ENCODE data around the gene ETV4. TPM values are rescaled to one million over a fixed set of nuclear protein-coding genes. Genes with fewer than 3 reads are reported as not detected.

ETV4 gene
- total and polyA plus RNA-seq, 2 donors from 2014 or later, result 2.5 to 6.8 TPM

DNA sequence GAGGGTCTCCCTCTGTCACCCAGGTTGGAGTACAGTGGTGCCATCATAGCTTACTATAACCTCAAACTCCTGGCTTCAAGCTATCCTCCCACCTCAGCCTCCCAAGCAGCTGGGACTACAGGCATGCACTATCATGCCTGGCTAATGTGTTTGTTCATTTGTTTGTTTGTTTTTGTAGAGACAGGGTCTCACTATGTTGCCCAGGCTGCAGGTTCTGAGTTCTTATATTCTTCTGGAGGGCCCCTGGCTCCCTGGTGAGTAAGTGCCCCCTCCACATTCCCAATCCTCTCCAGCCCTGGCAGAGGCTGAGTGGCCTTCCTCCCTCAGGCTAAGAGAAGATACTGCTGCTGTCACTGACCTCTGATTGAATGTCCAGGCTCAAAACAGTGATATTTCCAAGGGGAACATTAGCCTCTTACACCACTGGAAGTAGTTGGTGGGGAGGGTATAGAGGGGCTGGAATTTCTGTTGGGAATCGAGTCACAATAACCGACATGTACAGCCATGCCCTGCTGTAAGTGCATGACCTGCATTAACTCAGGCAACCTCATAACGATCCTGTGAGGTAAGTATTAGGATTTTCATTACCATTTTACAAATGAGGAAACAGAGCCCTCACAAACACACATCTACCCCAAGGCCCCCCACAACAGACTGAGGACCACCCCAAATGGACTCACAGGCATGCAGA is 2.7 kb upstream of the ETV4 start:
- Histone ChIP-seq H3K4me1 (ENCODE audit: control insufficient read depth in 2 of 3, insufficient read depth in 2 of 3, low read depth in 1 of 3, low read length in 3 of 3) (peaks cover 0 to 9% (median 6%) of the 10 kb centered on the region in 3 donors), H3K36me3 (ENCODE audit: control insufficient read depth in 2 of 3, insufficient read depth in 3 of 3, low read length in 3 of 3) (no peaks in the 10 kb centered on the region), H3K9ac (ENCODE audit: low read length in 3 of 3) (no peak overlapping the region), H3K4me3 (ENCODE audit: low read length in 3 of 3) (no peak overlapping the region), H3K27ac (ENCODE audit: low read depth in 2 of 2, low read length in 2 of 2) (no peak overlapping the region), H3K9me3 (ENCODE audit: control insufficient read depth in 2 of 3, insufficient read depth in 1 of 3, low read length in 3 of 3) (no peaks in the 10 kb centered on the region), H3K27me3 (ENCODE audit: control insufficient read depth, insufficient read depth, low read length) (no peaks in the 10 kb centered on the region)
- DNase-seq, result no peak
- intact Hi-C loops (cut with DNase I), result no loop called here
- FAIRE-seq, result no peak
- TF ChIP-seq, protein P1, sequence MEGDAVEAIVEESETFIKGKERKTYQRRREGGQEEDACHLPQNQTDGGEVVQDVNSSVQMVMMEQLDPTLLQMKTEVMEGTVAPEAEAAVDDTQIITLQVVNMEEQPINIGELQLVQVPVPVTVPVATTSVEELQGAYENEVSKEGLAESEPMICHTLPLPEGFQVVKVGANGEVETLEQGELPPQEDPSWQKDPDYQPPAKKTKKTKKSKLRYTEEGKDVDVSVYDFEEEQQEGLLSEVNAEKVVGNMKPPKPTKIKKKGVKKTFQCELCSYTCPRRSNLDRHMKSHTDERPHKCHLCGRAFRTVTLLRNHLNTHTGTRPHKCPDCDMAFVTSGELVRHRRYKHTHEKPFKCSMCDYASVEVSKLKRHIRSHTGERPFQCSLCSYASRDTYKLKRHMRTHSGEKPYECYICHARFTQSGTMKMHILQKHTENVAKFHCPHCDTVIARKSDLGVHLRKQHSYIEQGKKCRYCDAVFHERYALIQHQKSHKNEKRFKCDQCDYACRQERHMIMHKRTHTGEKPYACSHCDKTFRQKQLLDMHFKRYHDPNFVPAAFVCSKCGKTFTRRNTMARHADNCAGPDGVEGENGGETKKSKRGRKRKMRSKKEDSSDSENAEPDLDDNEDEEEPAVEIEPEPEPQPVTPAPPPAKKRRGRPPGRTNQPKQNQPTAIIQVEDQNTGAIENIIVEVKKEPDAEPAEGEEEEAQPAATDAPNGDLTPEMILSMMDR (IDR thresholded peaks at IDR 0.05; ENCODE audit: borderline replicate concordance, extremely low read depth, insufficient read depth), result no peak

DNA sequence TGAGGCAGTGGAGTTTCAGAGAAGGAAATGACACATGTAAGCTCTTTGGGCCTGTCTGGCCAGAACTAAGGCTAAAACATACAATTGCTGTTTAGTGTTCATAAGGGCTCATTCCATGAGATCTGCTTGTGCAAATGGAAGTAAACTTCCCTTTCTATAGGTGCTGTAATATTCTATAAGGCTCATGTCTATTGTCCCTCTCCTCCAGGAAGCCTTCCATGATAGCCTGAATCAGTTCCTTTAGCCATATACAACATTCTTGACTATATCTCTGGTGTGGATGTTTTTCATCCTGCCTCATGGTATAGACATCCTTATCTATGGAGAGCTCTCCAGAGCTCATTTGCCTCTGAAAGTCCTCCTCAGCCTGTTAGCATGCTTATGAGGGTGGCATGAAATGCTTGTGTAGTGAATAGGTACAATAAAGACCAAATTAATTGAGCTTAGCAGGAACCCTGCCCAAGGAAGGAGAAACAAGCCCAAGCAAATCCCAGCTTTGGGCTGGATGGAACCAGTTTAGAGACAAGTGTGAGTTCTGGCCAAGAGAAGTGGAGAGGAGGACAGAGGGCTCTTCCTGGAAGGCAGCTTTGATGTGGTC is 1.6 kb upstream of the ETV4 start:
- Histone ChIP-seq H3K27ac (ENCODE audit: low read depth in 2 of 2, low read length in 2 of 2) (no peak overlapping the region), H3K9me3 (ENCODE audit: control insufficient read depth in 2 of 3, insufficient read depth in 1 of 3, low read length in 3 of 3) (no peaks in the 10 kb centered on the region), H3K9ac (ENCODE audit: low read length in 3 of 3) (no peak overlapping the region), H3K4me1 (ENCODE audit: control insufficient read depth in 2 of 3, insufficient read depth in 2 of 3, low read depth in 1 of 3, low read length in 3 of 3) (peaks cover 0 to 9% (median 6%) of the 10 kb centered on the region in 3 donors), H3K4me3 (ENCODE audit: low read length in 3 of 3) (no peak overlapping the region), H3K36me3 (ENCODE audit: control insufficient read depth in 2 of 3, insufficient read depth in 3 of 3, low read length in 3 of 3) (no peaks in the 10 kb centered on the region), H3K27me3 (ENCODE audit: control insufficient read depth, insufficient read depth, low read length) (no peaks in the 10 kb centered on the region)
- no peak for FAIRE-seq
- intact Hi-C loops (cut with DNase I), result no loop called here
- DNase-seq, result no peak
- TF ChIP-seq, protein P1 (IDR thresholded peaks at IDR 0.05; ENCODE audit: borderline replicate concordance, extremely low read depth, insufficient read depth), result no peak

DNA sequence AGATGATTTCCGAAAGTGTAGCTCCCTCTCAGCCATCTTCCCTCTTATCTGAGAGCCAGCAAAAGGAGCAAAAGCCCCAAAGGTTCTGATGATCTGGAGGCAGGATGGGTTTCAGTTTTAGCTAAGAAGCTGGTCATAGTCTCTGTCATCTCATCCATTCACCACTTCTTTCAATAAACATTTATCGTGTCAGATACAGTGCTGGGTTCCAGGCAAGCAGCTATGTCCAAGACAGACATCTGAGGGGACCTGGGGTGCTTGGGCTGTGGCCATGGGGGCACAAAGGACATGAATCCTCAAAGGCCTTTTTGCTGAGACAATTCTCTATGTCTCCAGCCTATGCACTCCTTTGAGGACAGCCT is 1.0 kb upstream of the ETV4 start:
- TF ChIP-seq, protein P1 (IDR thresholded peaks at IDR 0.05; ENCODE audit: borderline replicate concordance, extremely low read depth, insufficient read depth), result no peak
- H3K27me3 ChIP-seq (ENCODE audit: control insufficient read depth, insufficient read depth, low read length), result no peaks in the 10 kb centered on the region
- no peak overlapping the region for H3K27ac ChIP-seq (ENCODE audit: low read depth in 2 of 2, low read length in 2 of 2)
- intact Hi-C loops (cut with DNase I), result no loop called here
- peak overlapping the region in 1 of 3 donors; percentile 59 for H3K4me3 ChIP-seq (ENCODE audit: low read length in 3 of 3)
- FAIRE-seq (no peak), DNase-seq (no peak)
- no peaks in the 10 kb centered on the region for H3K36me3 ChIP-seq (ENCODE audit: control insufficient read depth in 2 of 3, insufficient read depth in 3 of 3, low read length in 3 of 3)
- peaks cover 0 to 9% (median 6%) of the 10 kb centered on the region in 3 donors for H3K4me1 ChIP-seq (ENCODE audit: control insufficient read depth in 2 of 3, insufficient read depth in 2 of 3, low read depth in 1 of 3, low read length in 3 of 3)
- H3K9me3 ChIP-seq (ENCODE audit: control insufficient read depth in 2 of 3, insufficient read depth in 1 of 3, low read length in 3 of 3), result no peaks in the 10 kb centered on the region
- no peak overlapping the region for H3K9ac ChIP-seq (ENCODE audit: low read length in 3 of 3)

Data from kidney (tissue), 14 donors.